KMS-11 (cell line): Measurements from ENCODE around the gene TTYH1.

Experiments used
- H2AFZ ChIP-seq: fragments of 200-600 bp; sonication (generic); 2 replicates; pipeline ENCODE4 v1.6.1; 2016; ENCODE audit warnings: antibody characterized with exemption, mixed run types, low read depth
- H3K27ac ChIP-seq: fragments of 200-600 bp; sonication (generic); 2 replicates; pipeline ENCODE4 v1.6.1; 2016; ENCODE audit warnings: mild to moderate bottlenecking, mixed run types
- H3K27me3 ChIP-seq: fragments of 200-600 bp; sonication (generic); 2 replicates; pipeline ENCODE4 v1.6.1; 2017; ENCODE audit warnings: mild to moderate bottlenecking, low read depth, mixed run types, moderate library complexity; ENCODE audit not compliant: insufficient read depth
- H3K36me3 ChIP-seq: fragments of 200-600 bp; sonication (generic); 2 replicates; pipeline ENCODE4 v1.6.1; 2017; ENCODE audit warnings: mild to moderate bottlenecking, mixed run types; ENCODE audit not compliant: insufficient read depth
- H3K4me1 ChIP-seq: fragments of 200-600 bp; sonication (generic); 2 replicates; pipeline ENCODE4 v1.6.1; 2016; ENCODE audit warnings: mild to moderate bottlenecking, low read depth, mixed run types; ENCODE audit not compliant: poor library complexity, severe bottlenecking
- H3K4me2 ChIP-seq: fragments of 200-600 bp; sonication (generic); 2 replicates; pipeline ENCODE4 v1.7.0; 2016; ENCODE audit warnings: mild to moderate bottlenecking, mixed run types
- H3K4me3 ChIP-seq: fragments of 200-600 bp; sonication (generic); IDR thresholded peaks from 2 replicates; pipeline ENCODE4 v1.6.1; 2017; ENCODE audit warnings: low read depth, low read length, mixed read lengths; ENCODE audit not compliant: insufficient read depth
- H3K79me2 ChIP-seq: fragments of 200-600 bp; sonication (generic); 2 replicates; pipeline ENCODE4 v1.6.1; 2016; ENCODE audit warnings: low read depth, mixed run types; ENCODE audit not compliant: insufficient read depth
- H3K9ac ChIP-seq: fragments of 200-600 bp; sonication (generic); 2 replicates; pipeline ENCODE4 v1.6.1; 2016; ENCODE audit warnings: mild to moderate bottlenecking, mixed run types
- H4K20me1 ChIP-seq: fragments of 200-600 bp; sonication (generic); 2 replicates; pipeline ENCODE4 v1.6.1; 2016; ENCODE audit warnings: mild to moderate bottlenecking, mixed run types; ENCODE audit not compliant: insufficient read depth
- TF ChIP-seq, protein P1 (sequence below): fragments of 200-600 bp; sonication (generic); conservative IDR thresholded peaks from 2 replicates; pipeline ENCODE4 v1.6.1; 2017; ENCODE audit warnings: low read depth, mild to moderate bottlenecking, antibody characterized with exemption, low read length, moderate library complexity, mixed read lengths

Gene TTYH1

DNA sequence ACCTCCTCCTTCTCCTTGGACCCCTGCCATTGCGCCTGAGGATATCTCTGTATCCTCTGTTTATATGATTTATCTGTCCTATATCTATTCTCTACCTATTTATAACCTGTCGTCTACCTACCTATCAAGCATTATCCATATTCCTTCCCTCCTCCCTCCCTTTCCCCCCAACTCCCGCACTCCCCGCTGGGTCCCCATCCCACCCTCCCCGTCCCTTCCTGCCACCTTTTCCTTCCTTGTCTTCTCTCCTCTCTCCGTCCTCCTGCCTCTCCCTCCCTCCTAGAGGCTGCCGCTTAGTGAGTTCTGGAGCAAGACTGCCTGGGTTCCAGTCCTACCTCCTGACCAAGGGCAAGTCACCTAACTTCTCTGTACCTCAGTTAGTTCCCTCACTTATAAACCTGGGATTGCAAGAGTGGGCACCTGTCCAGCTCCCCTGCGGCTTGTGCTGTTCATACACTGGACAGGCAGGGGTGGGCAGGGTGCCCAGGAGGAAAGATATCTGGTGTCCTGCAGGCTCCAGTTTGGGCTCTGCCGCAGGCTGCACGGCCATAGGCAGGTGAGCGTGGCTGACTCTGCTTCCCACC is 16.1 kb downstream of the TTYH1 start:
- Histone ChIP-seq H3K9ac (no peak overlapping the region), H2AFZ (no peak overlapping the region), H3K36me3 (no peaks in the 10 kb centered on the region), H3K27ac (no peak overlapping the region), H3K4me1 (no peaks in the 10 kb centered on the region), H3K4me2 (no peak overlapping the region), H4K20me1 (no peaks in the 10 kb centered on the region), H3K4me3 (no peak overlapping the region), H3K27me3 (peaks cover 22% of the 10 kb centered on the region), H3K79me2 (no peaks in the 10 kb centered on the region)
- TF ChIP-seq, protein P1, sequence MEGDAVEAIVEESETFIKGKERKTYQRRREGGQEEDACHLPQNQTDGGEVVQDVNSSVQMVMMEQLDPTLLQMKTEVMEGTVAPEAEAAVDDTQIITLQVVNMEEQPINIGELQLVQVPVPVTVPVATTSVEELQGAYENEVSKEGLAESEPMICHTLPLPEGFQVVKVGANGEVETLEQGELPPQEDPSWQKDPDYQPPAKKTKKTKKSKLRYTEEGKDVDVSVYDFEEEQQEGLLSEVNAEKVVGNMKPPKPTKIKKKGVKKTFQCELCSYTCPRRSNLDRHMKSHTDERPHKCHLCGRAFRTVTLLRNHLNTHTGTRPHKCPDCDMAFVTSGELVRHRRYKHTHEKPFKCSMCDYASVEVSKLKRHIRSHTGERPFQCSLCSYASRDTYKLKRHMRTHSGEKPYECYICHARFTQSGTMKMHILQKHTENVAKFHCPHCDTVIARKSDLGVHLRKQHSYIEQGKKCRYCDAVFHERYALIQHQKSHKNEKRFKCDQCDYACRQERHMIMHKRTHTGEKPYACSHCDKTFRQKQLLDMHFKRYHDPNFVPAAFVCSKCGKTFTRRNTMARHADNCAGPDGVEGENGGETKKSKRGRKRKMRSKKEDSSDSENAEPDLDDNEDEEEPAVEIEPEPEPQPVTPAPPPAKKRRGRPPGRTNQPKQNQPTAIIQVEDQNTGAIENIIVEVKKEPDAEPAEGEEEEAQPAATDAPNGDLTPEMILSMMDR = no peak

DNA sequence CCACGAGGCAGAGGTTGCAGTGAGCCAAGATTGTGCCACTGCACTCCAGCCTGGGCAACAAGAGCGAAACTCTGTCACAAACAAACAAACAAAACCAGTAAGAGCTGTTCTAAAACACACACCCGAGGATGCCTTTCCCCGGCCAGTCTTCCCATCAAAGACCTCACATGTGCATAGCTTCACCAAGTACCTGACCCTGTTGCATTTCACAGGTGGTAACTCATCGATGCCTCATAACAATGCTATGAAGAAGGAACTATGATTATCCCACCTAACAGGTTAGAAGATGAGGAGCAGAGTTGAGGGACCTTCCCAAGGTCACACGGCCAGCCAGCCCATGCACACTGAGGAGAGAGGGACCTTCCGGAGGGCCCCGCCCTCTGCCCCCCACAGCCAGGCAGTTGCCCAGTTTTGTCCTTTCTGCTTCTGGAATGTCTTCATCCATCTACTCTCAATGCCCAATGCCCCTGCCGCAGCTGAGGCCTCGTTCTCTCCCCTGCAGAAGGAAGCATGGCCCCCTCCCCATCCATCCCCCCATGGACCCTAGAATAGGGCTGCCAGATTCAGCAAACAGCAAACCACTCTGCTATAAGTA is 17.0 kb downstream of the TTYH1 start:
- no peak overlapping the region for H3K4me3 ChIP-seq
- H3K9ac ChIP-seq = no peak overlapping the region
- H3K79me2 ChIP-seq = no peaks in the 10 kb centered on the region
- peaks cover 22% of the 10 kb centered on the region for H3K27me3 ChIP-seq
- no peaks in the 10 kb centered on the region for H4K20me1 ChIP-seq
- H3K27ac ChIP-seq = no peak overlapping the region
- no peaks in the 10 kb centered on the region for H3K4me1 ChIP-seq
- no peaks in the 10 kb centered on the region for H3K36me3 ChIP-seq
- H2AFZ ChIP-seq = no peak overlapping the region
- TF ChIP-seq, protein P1 = no peak
- no peak overlapping the region for H3K4me2 ChIP-seq

DNA sequence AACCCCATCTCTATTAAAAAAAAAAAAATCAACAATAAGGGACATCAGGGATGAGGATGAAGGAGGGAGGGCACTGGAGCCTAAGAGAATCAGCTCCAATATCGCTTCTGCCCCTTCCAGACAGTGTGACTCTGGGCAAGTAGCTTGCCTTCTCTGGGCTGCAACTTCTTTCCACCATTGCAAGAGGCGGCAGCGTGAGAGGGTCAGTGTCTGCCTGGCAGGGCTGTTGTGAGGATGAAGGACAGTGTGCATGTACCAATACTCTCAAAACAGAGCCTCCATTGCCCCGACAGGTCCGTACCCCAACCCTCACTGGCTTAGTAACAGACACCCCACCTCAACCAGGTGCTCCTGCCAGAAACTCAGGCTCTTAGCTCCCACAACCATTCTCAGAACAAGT is 18.4 kb downstream of the TTYH1 start:
- H3K27ac ChIP-seq = no peak overlapping the region
- H3K36me3 ChIP-seq = no peaks in the 10 kb centered on the region
- H2AFZ ChIP-seq = no peak overlapping the region
- no peak overlapping the region for H3K9ac ChIP-seq
- TF ChIP-seq, protein P1 = no peak
- no peak overlapping the region for H3K4me3 ChIP-seq
- H4K20me1 ChIP-seq = no peaks in the 10 kb centered on the region
- no peak overlapping the region for H3K4me2 ChIP-seq
- H3K4me1 ChIP-seq = no peaks in the 10 kb centered on the region
- H3K79me2 ChIP-seq = no peaks in the 10 kb centered on the region
- H3K27me3 ChIP-seq = peaks cover 18% of the 10 kb centered on the region

DNA sequence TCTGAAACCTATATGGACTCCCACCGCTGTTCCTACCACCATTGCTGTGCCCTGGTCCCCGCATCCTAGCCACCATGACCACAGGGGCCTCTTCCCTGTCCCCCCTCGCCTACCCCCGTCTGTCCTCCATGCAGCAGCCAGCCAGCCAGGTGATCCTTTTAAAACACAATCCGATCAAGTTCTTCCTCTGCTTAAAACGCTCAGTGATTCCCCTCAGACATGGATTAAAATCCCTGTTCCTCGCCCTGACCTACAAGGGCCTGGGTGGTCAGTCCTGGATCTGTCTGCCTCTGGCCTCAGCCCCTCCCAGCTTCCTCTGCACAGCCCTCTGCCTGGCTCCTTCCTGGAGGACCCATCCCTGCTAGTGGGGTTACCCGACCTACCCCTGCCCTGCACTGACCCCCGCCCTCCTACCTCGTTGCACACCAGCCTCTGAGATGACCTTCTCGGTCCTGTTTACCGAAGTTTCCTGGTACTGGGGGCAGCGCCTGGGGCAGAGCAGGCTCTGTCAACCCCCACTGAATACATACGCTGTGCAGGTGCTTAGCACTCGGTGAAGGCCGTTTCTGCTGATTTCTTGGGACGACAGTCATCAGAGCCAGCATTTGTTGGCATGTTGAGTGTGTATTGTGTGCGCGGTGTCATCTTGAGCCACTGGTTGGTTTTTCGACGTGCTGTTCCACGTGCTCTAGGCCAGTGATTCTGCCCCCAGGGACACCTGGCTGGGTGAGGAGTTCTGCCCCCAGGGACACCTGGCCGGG is 19.0 kb downstream of the TTYH1 start:
- Histone ChIP-seq H2AFZ (no peak overlapping the region), H3K27ac (no peak overlapping the region), H3K4me3 (no peak overlapping the region), H3K4me2 (no peak overlapping the region), H3K4me1 (no peaks in the 10 kb centered on the region), H3K79me2 (no peaks in the 10 kb centered on the region), H4K20me1 (no peaks in the 10 kb centered on the region), H3K9ac (no peak overlapping the region), H3K27me3 (peaks cover 18% of the 10 kb centered on the region), H3K36me3 (no peaks in the 10 kb centered on the region)
- TF ChIP-seq, protein P1 = no peak
